Chondrocyte (in vitro differentiated cells): ENCODE results near the gene PCSK1. TPM values are rescaled to one million over a fixed set of nuclear protein-coding genes. Genes with fewer than 3 reads are reported as not detected.

ENCODE experiments used
- DNase-seq: peaks from one replicate; pipeline ENCODE4 v3.0.0; 2021; ENCODE audit warnings: mixed read lengths, low spot score
- H3K27ac Mint-ChIP-seq: one replicate; pipeline ENCODE4 v1.8.0; 2021; ENCODE audit warnings: mild to moderate bottlenecking, moderate library complexity, mixed read lengths; ENCODE audit not compliant: unreplicated experiment
- H3K27me3 Mint-ChIP-seq: 2 replicates; pipeline ENCODE4 v1.8.0; 2021; ENCODE audit warnings: low read depth, mixed read lengths
- H3K36me3 Mint-ChIP-seq: 2 replicates; pipeline ENCODE4 v1.8.0; 2021; ENCODE audit warnings: low read depth, mixed read lengths
- H3K4me1 Mint-ChIP-seq: 2 replicates; pipeline ENCODE4 v1.8.0; 2021; ENCODE audit warnings: low read depth, mild to moderate bottlenecking, mixed read lengths
- H3K4me3 Mint-ChIP-seq: one replicate; pipeline ENCODE4 v1.8.0; 2021; ENCODE audit warnings: mild to moderate bottlenecking, moderate library complexity, mixed read lengths; ENCODE audit not compliant: unreplicated experiment
- H3K9me3 Mint-ChIP-seq: 2 replicates; pipeline ENCODE4 v1.8.0; 2021; ENCODE audit warnings: low read depth, mixed read lengths
- CTCF ChIP-seq: fragments of 200-600 bp; sonication (generic); IDR thresholded peaks from 2 replicates; pipeline ENCODE4 v1.5.0; 2021; ENCODE audit warnings: antibody characterized with exemption, mild to moderate bottlenecking, moderate library complexity
- total RNA-seq: library from RNA; stranded (reverse); gene quantifications from 3 replicates; pipeline ENCODE4 v1.2.1, GENCODE V29; 2021

The PCSK1 gene
- total RNA-seq, 1 donor from 2014 or later: 0.05 TPM

DNA sequence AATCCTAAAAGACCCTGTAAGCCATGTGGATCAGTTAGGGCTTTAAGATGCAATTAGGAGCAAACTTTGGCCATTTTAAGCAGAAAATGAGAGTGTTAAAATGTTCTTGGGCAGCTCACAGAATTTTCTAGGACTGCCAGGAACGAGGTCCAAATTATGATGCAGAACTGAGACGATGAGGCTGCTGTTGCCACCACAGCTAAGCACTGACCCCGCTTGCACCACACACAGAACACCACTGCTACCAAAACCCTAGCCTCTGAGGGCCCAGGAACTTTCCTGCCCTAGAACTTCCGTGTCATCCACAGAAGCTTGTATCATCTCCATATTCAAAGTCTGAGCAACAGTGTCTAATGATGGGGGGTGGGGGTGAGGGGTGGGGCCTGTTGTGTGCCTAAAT, 41.0 kb upstream of the PCSK1 start:
- Mint-ChIP-seq H3K27ac (no peak overlapping the region), H3K9me3 (no peaks in the 10 kb centered on the region), H3K27me3 (peaks cover 30% of the 10 kb centered on the region), H3K36me3 (no peaks in the 10 kb centered on the region), H3K4me1 (no peaks in the 10 kb centered on the region), H3K4me3 (no peak overlapping the region)
- DNase-seq: no peak
- no peak for TF ChIP-seq CTCF

- Mint-ChIP-seq H3K4me3 (no peak overlapping the region), H3K27ac (no peak overlapping the region), H3K9me3 (no peaks in the 10 kb centered on the region), H3K27me3 (peaks cover 35% of the 10 kb centered on the region), H3K4me1 (no peaks in the 10 kb centered on the region), H3K36me3 (no peaks in the 10 kb centered on the region)
- TF ChIP-seq CTCF: no peak
- no peak for DNase-seq
Observed at GRCh38 chr5:96473155-96473554, 40.1 kb upstream of the PCSK1 start.

DNA sequence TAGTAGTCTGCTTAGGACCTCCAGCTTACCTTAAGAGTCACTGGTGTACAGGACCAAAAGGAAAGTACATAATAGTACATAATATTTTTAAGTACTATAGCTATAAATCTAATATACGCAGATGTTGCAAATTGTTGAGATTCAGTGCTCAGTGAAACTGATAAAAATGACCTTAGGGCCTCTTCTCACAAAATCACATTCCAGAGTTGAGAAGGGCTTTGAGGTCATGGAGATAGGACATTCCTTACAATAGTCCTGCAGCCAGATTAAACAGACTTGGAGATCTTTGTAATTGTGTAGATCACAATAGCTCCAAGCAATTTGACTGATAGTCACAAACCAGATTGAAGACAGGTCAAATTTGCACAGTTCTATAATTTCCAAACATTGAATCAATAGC, 37.7 kb upstream of the PCSK1 start:
- no peaks in the 10 kb centered on the region for H3K9me3 Mint-ChIP-seq
- peaks cover 34% of the 10 kb centered on the region for H3K27me3 Mint-ChIP-seq
- no peaks in the 10 kb centered on the region for H3K4me1 Mint-ChIP-seq
- H3K36me3 Mint-ChIP-seq: no peaks in the 10 kb centered on the region
- no peak overlapping the region for H3K27ac Mint-ChIP-seq
- no peak for DNase-seq
- no peak overlapping the region for H3K4me3 Mint-ChIP-seq
- TF ChIP-seq CTCF: no peak

DNA sequence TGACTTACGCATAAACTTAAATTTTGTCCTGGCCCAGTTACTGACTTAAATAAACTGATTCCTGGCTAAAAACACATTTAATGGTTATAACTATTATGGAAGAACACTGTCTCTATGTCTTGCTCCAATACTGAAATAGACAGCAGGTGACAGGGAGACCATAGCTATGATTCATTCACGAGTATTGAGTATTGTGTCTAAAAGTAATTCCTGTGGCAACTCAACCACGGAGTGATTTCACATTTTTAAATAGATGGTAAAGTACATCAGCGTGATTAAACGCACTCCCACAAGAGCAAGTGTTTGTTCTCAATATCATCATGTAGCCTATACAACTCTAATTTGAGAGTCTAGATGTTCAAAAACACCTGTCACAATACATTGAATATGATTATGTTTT, 35.9 kb upstream of the PCSK1 start:
- H3K4me1 Mint-ChIP-seq: no peaks in the 10 kb centered on the region
- H3K27ac Mint-ChIP-seq: no peak overlapping the region
- TF ChIP-seq CTCF: no peak
- no peaks in the 10 kb centered on the region for H3K36me3 Mint-ChIP-seq
- DNase-seq: no peak
- no peaks in the 10 kb centered on the region for H3K9me3 Mint-ChIP-seq
- H3K27me3 Mint-ChIP-seq: peaks cover 34% of the 10 kb centered on the region
- no peak overlapping the region for H3K4me3 Mint-ChIP-seq

- Mint-ChIP-seq H3K36me3 (no peaks in the 10 kb centered on the region), H3K27ac (no peak overlapping the region), H3K9me3 (peaks cover 4% of the 10 kb centered on the region), H3K27me3 (peaks cover 37% of the 10 kb centered on the region), H3K4me3 (no peak overlapping the region), H3K4me1 (no peaks in the 10 kb centered on the region)
- DNase-seq: no peak
- TF ChIP-seq CTCF: no peak
Observed at GRCh38 chr5:96463091-96463490, 30.0 kb upstream of the PCSK1 start.
